RWPE2 (cell line): ENCODE measurements around the gene NENF.

ENCODE experiments used
- ATAC-seq: fragments of 200-7000 bp; cut with Tn5 transposase; 3 replicates; pipeline ENCODE4 v1.9.1; 2021; ENCODE audit warnings: low read depth
- DNase-seq: peaks from one replicate; pipeline ENCODE4 v3.0.0-alpha.2; 2020; ENCODE audit warnings: low spot score
- H3K27ac ChIP-seq: fragments of 450-650 bp; 2 replicates; pipeline ENCODE4 v1.5.1; 2017; ENCODE audit warnings: mild to moderate bottlenecking; ENCODE audit not compliant: poor library complexity, severe bottlenecking
- H3K27me3 ChIP-seq: fragments of 250-450 bp; sonication (Bioruptor Pico); 2 replicates; pipeline ENCODE4 v1.5.1; 2021; ENCODE audit warnings: mild to moderate bottlenecking, moderate library complexity; ENCODE audit not compliant: insufficient read depth, poor library complexity, severe bottlenecking
- H3K36me3 ChIP-seq: fragments of 250-450 bp; sonication (Bioruptor Pico); 2 replicates; pipeline ENCODE4 v1.5.1; 2020; ENCODE audit warnings: low read depth, mild to moderate bottlenecking, moderate library complexity
- H3K4me1 ChIP-seq: fragments of 250-450 bp; sonication (Bioruptor Pico); 2 replicates; pipeline ENCODE4 v1.5.1; 2021; ENCODE audit warnings: mild to moderate bottlenecking, moderate library complexity; ENCODE audit not compliant: insufficient read depth, poor library complexity, severe bottlenecking
- H3K4me3 ChIP-seq: fragments of 250-450 bp; sonication (Bioruptor Pico); 2 replicates; pipeline ENCODE4 v1.5.1; 2021; ENCODE audit warnings: mild to moderate bottlenecking, moderate library complexity; ENCODE audit not compliant: severe bottlenecking
- H3K9me3 ChIP-seq: fragments of 250-450 bp; sonication (Bioruptor Pico); 2 replicates; pipeline ENCODE4 v1.5.1; 2021; ENCODE audit warnings: mild to moderate bottlenecking, moderate library complexity; ENCODE audit not compliant: severe bottlenecking
- TF ChIP-seq, protein P1 (sequence below): fragments of 450-650 bp; IDR thresholded peaks from one replicate; pipeline ENCODE4 v1.5.1; 2017; ENCODE audit warnings: mild to moderate bottlenecking, moderate library complexity; ENCODE audit not compliant: poor library complexity, severe bottlenecking

NENF gene

DNA sequence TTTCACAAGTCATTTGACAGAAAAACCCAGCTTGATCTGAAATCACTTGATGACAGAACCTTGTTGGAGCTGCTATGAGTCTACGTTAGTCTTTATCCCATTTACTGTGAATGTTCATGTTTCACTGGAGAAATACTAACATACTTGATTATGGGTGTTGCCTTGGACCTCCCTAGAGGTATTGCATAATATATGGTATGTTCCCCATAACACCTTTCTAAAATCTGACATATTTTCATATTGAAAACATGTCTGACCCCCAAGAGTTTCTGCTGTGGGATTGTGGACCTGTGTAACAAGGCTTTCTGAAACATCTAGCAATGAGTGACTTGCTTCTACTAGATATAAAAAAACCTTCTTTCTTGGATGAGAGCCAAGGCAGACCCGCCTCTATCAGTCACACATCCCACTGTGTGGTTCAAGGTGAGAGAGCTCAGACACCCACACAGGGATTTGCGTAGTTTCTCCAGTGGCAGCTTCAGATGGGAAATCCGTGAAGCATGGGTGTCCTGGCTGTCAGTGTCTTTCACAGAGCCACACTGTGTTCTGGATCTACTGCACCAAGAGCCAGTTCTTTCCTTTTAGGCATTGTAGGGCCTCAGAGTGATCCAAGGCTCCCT, 4.6 kb downstream of the NENF start:
- Histone ChIP-seq H3K27ac (no peak overlapping the region), H3K9me3 (no peaks in the 10 kb centered on the region), H3K36me3 (no peaks in the 10 kb centered on the region), H3K27me3 (no peaks in the 10 kb centered on the region), H3K4me1 (no peaks in the 10 kb centered on the region), H3K4me3 (no peak overlapping the region)
- ATAC-seq, result no peak
- TF ChIP-seq, protein P1, sequence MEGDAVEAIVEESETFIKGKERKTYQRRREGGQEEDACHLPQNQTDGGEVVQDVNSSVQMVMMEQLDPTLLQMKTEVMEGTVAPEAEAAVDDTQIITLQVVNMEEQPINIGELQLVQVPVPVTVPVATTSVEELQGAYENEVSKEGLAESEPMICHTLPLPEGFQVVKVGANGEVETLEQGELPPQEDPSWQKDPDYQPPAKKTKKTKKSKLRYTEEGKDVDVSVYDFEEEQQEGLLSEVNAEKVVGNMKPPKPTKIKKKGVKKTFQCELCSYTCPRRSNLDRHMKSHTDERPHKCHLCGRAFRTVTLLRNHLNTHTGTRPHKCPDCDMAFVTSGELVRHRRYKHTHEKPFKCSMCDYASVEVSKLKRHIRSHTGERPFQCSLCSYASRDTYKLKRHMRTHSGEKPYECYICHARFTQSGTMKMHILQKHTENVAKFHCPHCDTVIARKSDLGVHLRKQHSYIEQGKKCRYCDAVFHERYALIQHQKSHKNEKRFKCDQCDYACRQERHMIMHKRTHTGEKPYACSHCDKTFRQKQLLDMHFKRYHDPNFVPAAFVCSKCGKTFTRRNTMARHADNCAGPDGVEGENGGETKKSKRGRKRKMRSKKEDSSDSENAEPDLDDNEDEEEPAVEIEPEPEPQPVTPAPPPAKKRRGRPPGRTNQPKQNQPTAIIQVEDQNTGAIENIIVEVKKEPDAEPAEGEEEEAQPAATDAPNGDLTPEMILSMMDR, result no peak
- no peak for DNase-seq

DNA sequence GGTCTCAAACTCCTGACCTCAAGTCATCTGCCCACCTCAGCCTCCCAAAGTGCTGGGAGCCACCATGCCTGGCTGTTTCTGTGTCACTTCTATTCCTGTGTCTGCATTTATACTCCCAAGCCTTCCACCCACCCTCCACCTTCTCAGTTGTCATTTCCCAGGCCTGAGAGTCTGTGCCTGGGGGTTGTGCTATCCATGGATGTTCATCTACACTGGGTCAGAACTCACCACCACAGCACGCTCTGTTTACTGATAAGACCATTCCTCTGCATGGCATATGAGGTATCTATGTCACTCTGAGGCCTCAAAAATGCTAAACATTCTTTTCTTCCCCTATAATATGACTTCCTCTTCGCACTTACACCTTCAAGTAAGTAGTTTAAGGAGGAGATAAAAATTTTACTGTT, 6.1 kb downstream of the NENF start:
- DNase-seq, result no peak
- no peak for ATAC-seq
- Histone ChIP-seq H3K4me3 (no peak overlapping the region), H3K36me3 (no peaks in the 10 kb centered on the region), H3K27ac (no peak overlapping the region), H3K9me3 (no peaks in the 10 kb centered on the region), H3K4me1 (no peaks in the 10 kb centered on the region), H3K27me3 (no peaks in the 10 kb centered on the region)
- TF ChIP-seq, protein P1, result no peak

DNA sequence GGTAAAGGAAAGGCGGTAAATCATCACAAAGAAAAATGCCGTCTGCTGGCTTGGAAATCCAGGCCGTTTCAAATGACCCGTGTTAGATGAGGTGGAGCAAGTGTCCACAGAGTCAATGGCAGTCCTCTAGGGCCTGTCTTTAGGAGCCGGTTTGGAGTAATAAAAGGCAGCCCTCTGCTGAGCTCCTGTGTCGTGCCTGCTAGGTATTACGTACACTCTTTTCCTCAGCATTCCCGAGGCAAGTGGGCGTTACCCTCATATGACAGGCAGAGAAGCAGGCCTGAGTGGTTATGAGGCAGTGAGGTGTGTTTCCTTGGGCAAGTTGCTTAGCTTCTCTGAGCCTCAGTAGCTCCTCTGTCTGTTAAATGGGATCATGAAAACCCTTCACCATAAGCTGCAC, 7.7 kb downstream of the NENF start:
- ATAC-seq (no peak), DNase-seq (no peak)
- no peak overlapping the region for H3K27ac ChIP-seq

DNA sequence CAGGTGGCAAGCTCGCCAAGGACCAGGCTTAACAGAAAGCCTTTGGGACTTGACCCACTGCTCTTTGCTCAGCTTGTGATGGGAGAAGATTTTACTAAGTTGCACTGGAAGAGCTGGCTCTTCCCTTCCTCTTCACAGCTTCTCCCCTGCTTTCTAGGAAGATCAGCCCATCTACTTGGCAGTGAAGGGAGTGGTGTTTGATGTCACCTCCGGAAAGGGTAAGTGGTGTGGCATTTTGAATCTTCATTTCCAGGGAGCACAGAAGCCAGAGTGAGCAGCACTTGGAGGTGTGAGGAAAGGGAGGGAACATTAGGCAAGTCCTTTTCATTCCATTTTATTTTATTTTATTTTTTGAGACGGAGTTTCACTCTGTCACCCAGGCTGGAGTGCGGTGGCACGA, 9.7 kb downstream of the NENF start:
- ATAC-seq, result no peak
- no peak overlapping the region for H3K4me3 ChIP-seq
- H3K4me1 ChIP-seq, result no peaks in the 10 kb centered on the region
- TF ChIP-seq, protein P1, result no peak
- H3K27me3 ChIP-seq, result no peaks in the 10 kb centered on the region
- H3K36me3 ChIP-seq, result no peaks in the 10 kb centered on the region
- no peak overlapping the region for H3K27ac ChIP-seq
- no peak for DNase-seq
- no peaks in the 10 kb centered on the region for H3K9me3 ChIP-seq

More for the DNA sequence above, 7.7 kb downstream of the NENF start:
- no peaks in the 10 kb centered on the region for H3K4me1 ChIP-seq
- H3K27me3 ChIP-seq, result no peaks in the 10 kb centered on the region
- H3K4me3 ChIP-seq, result no peak overlapping the region
- no peaks in the 10 kb centered on the region for H3K9me3 ChIP-seq
- TF ChIP-seq, protein P1, result no peak
- no peaks in the 10 kb centered on the region for H3K36me3 ChIP-seq

DNA sequence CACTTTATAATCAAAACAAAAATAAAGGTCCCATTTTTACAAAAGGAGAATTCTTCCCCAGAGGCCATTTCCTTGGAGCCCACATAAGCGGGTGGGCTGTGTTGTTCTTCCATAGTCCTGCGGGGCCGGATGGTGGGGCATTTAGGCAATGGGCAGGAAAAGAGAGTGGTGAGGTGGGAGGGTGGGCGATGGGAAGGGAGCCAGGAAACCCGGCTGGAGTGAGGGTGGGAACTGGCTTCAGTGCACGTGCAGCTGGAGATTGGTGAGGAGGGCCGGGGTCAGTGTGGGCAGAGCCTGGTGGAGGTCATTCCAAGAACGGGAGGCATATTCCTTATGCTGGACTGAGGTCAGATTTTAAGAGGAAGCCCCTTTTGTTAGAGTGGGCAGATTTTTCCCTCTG, 13.6 kb downstream of the NENF start:
- DNase-seq (no peak), ATAC-seq (no peak)
- Histone ChIP-seq H3K4me3 (no peak overlapping the region), H3K9me3 (no peaks in the 10 kb centered on the region), H3K4me1 (no peaks in the 10 kb centered on the region), H3K27ac (no peak overlapping the region), H3K27me3 (no peaks in the 10 kb centered on the region), H3K36me3 (no peaks in the 10 kb centered on the region)
- TF ChIP-seq, protein P1, result no peak
